SK-N-SH (cell line): ENCODE measurements around the gene TNXB. TPM values are rescaled to one million over a fixed set of nuclear protein-coding genes. Genes with fewer than 3 reads are reported as not detected.
"Not testable (repeated sequence)": the region's sequence is repeated elsewhere in the genome, so short reads cannot be mapped to it uniquely, and the experiment has no call there.

Experiments used
- CTCF ChIA-PET: fragments of 300-600, 350-600 bp; formaldehyde crosslinking; extraction: SDS; loops from one replicate; lab custom pipeline; 2021; lab: Yijun Ruan, JAX
- POLR2A ChIA-PET: fragments of 350-600 bp; sonication (Branson Sonifier 250); formaldehyde crosslinking; extraction: SDS; loops from one replicate; lab custom pipeline; 2020; ENCODE audit warnings: antibody characterized with exemption, inconsistent platforms; lab: Yijun Ruan, JAX
- DNase-seq: peaks from one replicate; pipeline ENCODE4 v3.0.0; 2012
- H2AFZ ChIP-seq: fragments of 200-600 bp; sonication (generic); 2 replicates; pipeline ENCODE4 v1.8.1; 2016; ENCODE audit warnings: antibody characterized with exemption, mild to moderate bottlenecking, low read depth
- H3F3A ChIP-seq: fragments of 200-600 bp; sonication (generic); replicated peaks from 2 replicates; pipeline ENCODE3; 2016; ENCODE audit warnings: antibody characterized with exemption, mild to moderate bottlenecking; ENCODE audit not compliant: insufficient read depth
- H3K27ac ChIP-seq, 2 experiments: fragments of 200-500 bp in 1 of 2; fragments of 200-600 bp in 1 of 2; sonication (Bioruptor generic) in 1 of 2; sonication (generic), shearing (Covaris generic) in 1 of 2; 2 replicates each; pipeline versions ENCODE4 v1.5.1 to v1.6.1; 2014 to 2016; ENCODE audit warnings: low read depth in 2 of 2, inconsistent platforms in 1 of 2, low read length in 1 of 2, mild to moderate bottlenecking in 1 of 2, mixed read lengths in 1 of 2
- H3K27me3 ChIP-seq: fragments of 200-600 bp; sonication (generic), shearing (Covaris generic); 2 replicates; pipeline ENCODE4 v1.6.1; 2016; ENCODE audit warnings: mixed run types; ENCODE audit not compliant: insufficient read depth
- H3K36me3 ChIP-seq, 2 experiments: fragments of 200-500 bp in 1 of 2; fragments of 200-600 bp in 1 of 2; sonication (Bioruptor generic) in 1 of 2; sonication (generic) in 1 of 2; replicated peaks in 1 of 2; 2 replicates each; pipeline versions ENCODE3 to v1.5.1; 2014 to 2016; ENCODE audit warnings: low read length in 1 of 2, mild to moderate bottlenecking in 1 of 2; ENCODE audit not compliant: insufficient read depth in 2 of 2, control insufficient read depth in 1 of 2
- H3K4me1 ChIP-seq, 2 experiments: fragments of 200-500 bp in 1 of 2; fragments of 200-600 bp in 1 of 2; sonication (Bioruptor generic) in 1 of 2; sonication (generic), shearing (Covaris generic) in 1 of 2; 2 replicates each; pipeline versions ENCODE4 v1.5.1 to v1.6.1; 2014 to 2016; ENCODE audit warnings: low read depth in 1 of 2, low read length in 1 of 2, mixed run types in 1 of 2; ENCODE audit not compliant: insufficient read depth in 2 of 2, control insufficient read depth in 1 of 2
- H3K4me2 ChIP-seq: fragments of 200-600 bp; sonication (generic), shearing (Covaris generic); 2 replicates; pipeline ENCODE4 v1.6.1; 2017; ENCODE audit warnings: mixed run types
- H3K4me3 ChIP-seq, 2 experiments: fragments of 200-500 bp in 1 of 2; fragments of 200-600 bp in 1 of 2; sonication (Bioruptor generic) in 1 of 2; sonication (generic), shearing (Covaris generic) in 1 of 2; 2 replicates each; pipeline versions ENCODE4 v1.5.1 to v1.8.1; 2014 to 2016; ENCODE audit warnings: low read depth in 2 of 2, inconsistent platforms in 1 of 2, low read length in 1 of 2, mild to moderate bottlenecking in 1 of 2, mixed read lengths in 1 of 2, moderate library complexity in 1 of 2
- H3K79me2 ChIP-seq: fragments of 200-600 bp; sonication (generic); 2 replicates; pipeline ENCODE4 v1.8.1; 2017; ENCODE audit warnings: mild to moderate bottlenecking; ENCODE audit not compliant: insufficient read depth
- H3K9ac ChIP-seq: fragments of 200-600 bp; sonication (generic); 2 replicates; pipeline ENCODE4 v1.6.1; 2017; ENCODE audit warnings: mixed run types
- H3K9me2 ChIP-seq: fragments of 200-600 bp; sonication (generic); 2 replicates; pipeline ENCODE4 v1.6.1; 2017; ENCODE audit warnings: mixed run types
- H3K9me3 ChIP-seq: fragments of 200-600 bp; sonication (generic); 2 replicates; pipeline ENCODE4 v1.6.1; 2017; ENCODE audit warnings: mixed run types, mild to moderate bottlenecking, moderate library complexity
- H4K20me1 ChIP-seq: fragments of 200-600 bp; sonication (generic); 2 replicates; pipeline ENCODE4 v1.6.1; 2017; ENCODE audit warnings: mild to moderate bottlenecking, mixed run types; ENCODE audit not compliant: insufficient read depth
- WGBS: methylation state at CpG from one replicate; pipeline ENCODE4 v1.1.6; 2017; ENCODE audit warnings: low lambda C conversion rate; 5-methylcytosine and 5-hydroxymethylcytosine counted together
- polyA plus RNA-seq, 3 experiments: library from polyadenylated mRNA; depleted of rRNA; stranded (reverse); fragments of >200 nt; gene quantifications; 2 replicates each; pipeline ENCODE4 v1.2.3, GENCODE V29; 2012

TNXB gene
- polyA plus RNA-seq, 1 of the 3 experiments (the other 2 are of a cell fraction) = 0.48 TPM

DNA sequence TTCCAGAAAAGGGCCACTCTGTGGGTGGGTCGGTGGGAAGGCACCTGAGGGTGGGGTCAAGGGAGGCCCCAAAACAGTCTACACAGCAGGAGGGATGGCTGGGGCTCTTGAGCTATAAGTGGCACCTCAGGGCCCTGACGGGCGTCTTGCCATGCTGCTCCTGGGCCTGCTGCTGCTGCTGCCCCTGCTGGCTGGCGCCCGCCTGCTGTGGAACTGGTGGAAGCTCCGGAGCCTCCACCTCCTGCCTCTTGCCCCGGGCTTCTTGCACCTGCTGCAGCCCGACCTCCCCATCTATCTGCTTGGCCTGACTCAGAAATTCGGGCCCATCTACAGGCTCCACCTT is 103.6 kb downstream of the TNXB start:
- 17% methylated on average over 1 of the region's 9 CpGs for WGBS
- H3K79me2 ChIP-seq, H3K9ac ChIP-seq, H2AFZ ChIP-seq, CTCF ChIA-PET, H3K27ac ChIP-seq, H3F3A ChIP-seq, H3K9me2 ChIP-seq, H4K20me1 ChIP-seq, H3K4me3 ChIP-seq, POLR2A ChIA-PET, H3K9me3 ChIP-seq, H3K4me1 ChIP-seq, DNase-seq, H3K4me2 ChIP-seq, H3K36me3 ChIP-seq, H3K27me3 ChIP-seq: not testable (repeated sequence)

DNA sequence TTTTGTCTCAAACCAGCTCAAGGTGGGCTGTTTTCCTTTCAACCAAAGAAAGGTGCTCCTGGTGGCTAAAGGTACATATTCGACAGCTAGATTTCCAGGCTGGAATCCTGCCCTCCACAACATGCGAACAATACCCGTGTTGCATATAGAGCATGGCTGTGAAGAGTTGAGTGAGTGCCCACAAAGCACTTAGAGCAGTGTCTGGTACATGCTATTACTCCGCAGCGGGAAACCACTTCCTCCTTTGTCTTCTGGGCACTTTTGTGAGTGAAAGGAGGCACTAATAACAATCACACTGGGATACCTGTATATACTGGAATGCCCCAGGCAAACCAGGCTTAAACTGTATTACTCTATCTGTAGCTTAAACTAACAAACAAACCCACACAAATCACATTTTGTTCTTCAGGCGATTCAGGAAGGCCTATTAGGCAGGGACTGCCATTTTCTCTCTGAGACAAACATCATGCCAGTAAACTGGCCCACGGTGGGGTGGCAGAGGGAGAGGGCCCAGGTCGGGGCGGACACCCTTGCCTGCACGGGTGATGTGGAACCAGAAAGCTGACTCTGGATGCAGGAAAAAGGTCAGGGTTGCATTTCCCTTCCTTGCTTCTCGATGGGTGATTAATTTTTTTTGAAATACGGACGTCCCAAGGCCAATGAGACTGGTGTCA is 104.1 kb downstream of the TNXB start:
- H3K79me2 ChIP-seq, H2AFZ ChIP-seq, CTCF ChIA-PET, H3K27ac ChIP-seq, H3K4me3 ChIP-seq, H3K9me3 ChIP-seq, H3K4me2 ChIP-seq, H3K27me3 ChIP-seq, DNase-seq, H3K4me1 ChIP-seq, H4K20me1 ChIP-seq, H3K9me2 ChIP-seq, H3F3A ChIP-seq, POLR2A ChIA-PET, H3K9ac ChIP-seq, H3K36me3 ChIP-seq: not testable (repeated sequence)
- WGBS = 50% methylated on average over 9 of the region's 13 CpGs

DNA sequence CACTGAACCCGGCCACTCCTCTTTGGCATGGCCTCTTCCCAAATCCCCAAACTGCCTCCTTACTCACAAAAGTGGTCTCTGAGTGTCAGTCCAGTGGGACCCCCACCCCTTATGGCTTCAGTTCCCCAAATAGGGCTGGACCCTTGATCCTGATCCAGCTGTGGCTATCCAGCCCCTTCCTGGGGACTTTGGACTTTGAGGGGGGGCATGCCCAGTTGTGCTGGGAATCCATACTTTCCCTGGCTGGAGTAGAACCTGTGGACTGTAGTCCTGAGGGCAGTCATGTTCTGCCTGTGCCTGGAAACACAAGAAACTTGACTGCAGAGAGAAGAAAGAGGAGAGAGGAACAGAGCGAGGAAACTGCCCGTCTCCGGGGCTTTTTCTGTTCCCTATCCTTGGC is 104.7 kb downstream of the TNXB start:
- H3K9me3 ChIP-seq, H3K9me2 ChIP-seq, H3K4me2 ChIP-seq, H4K20me1 ChIP-seq, CTCF ChIA-PET, H3K79me2 ChIP-seq, H3K9ac ChIP-seq, H3K36me3 ChIP-seq, H3K4me1 ChIP-seq, H3K4me3 ChIP-seq, H3K27me3 ChIP-seq, DNase-seq, H2AFZ ChIP-seq, H3K27ac ChIP-seq, POLR2A ChIA-PET, H3F3A ChIP-seq: not testable (repeated sequence)
- 85% methylated on average over 3 of the region's 4 CpGs for WGBS

DNA sequence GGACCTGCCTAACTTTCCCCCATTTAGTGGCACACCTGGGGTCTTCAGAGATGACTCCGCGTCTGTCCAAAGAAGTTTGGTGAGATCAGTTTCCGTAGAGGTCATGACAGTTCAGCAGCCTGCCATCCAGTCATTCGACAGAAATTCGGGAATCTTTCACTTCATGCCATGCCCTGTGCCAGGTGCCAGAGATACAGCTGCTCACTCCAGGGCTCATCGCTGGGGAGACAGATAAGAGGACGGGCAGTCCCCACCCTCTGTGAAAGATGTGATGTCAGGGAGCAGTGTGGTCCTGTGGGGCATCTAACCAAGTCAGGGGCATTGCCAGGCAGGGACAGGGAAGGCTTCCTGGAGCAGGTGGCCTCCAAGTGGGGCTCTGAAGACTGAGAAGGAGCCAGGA is 105.8 kb downstream of the TNXB start:
- H3K9me3 ChIP-seq, CTCF ChIA-PET, DNase-seq, H3K9me2 ChIP-seq, H3K36me3 ChIP-seq, H3F3A ChIP-seq, POLR2A ChIA-PET, H3K4me1 ChIP-seq, H3K27me3 ChIP-seq, H3K4me2 ChIP-seq, H4K20me1 ChIP-seq, H2AFZ ChIP-seq, H3K4me3 ChIP-seq, H3K9ac ChIP-seq, H3K79me2 ChIP-seq, H3K27ac ChIP-seq: not testable (repeated sequence)
- no CpG with 5 or more reads among the region's 7 CpGs for WGBS

DNA sequence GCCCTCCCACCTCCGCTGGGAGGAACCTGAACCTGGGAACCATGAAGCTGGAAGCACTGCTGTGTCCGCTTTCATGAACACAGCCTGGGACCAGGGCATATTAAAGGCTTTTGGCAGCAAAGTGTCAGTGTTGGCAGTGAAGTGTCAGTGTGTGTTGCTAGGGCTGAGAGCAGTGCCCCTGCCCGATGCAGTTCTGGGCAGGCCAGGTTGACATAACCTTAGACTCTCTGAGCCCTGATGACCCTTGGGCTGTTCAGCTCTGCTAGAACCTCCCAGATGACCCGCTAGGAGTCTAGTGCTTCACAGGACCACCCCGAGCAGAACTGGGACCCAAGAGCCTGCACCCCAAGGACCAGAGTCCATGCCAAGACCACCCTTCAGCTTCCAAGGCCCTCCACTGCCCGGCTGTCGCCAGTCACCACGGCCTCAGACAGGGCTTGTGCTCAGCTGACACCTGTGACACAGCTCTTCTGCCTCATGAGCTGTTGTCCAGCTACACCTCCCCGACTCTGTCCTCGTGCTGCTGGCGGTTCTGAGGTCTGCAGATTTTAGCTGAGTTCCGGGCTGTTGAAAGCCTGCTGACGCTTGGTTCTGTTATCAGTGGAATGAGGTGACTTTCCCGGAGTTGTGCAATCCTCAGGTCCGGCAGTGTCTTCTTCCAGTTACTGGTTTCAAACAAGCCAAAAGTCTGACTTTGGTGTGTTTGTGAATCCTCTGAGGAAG is 106.4 kb downstream of the TNXB start:
- CTCF ChIA-PET, H3K36me3 ChIP-seq, H3K27ac ChIP-seq, H3K9me2 ChIP-seq, H3K4me3 ChIP-seq, H2AFZ ChIP-seq, H3F3A ChIP-seq, H3K27me3 ChIP-seq, H3K4me1 ChIP-seq, DNase-seq, POLR2A ChIA-PET, H4K20me1 ChIP-seq, H3K79me2 ChIP-seq, H3K9me3 ChIP-seq, H3K4me2 ChIP-seq, H3K9ac ChIP-seq: not testable (repeated sequence)
- no CpG with 5 or more reads among the region's 15 CpGs for WGBS

DNA sequence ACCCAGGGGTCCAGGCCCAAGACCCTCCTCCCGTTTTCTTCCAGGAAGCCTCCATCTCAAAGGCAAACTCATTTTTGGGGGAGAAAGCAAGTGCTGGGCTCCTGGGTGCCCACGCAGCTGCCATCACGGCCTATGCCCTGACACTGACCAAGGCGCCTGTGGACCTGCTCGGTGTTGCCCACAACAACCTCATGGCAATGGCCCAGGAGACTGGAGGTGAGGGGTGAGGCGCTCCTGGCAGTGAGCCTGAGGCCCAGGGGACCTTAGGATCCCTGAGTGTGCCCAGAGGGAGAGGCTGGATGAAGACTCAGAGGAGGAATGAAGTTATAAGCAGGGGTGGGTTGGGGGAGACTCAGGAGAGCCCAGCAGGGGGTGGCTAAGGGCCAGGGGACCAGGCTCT is 112.8 kb downstream of the TNXB start:
- H3K9me2 ChIP-seq, H3K27ac ChIP-seq, H3K9ac ChIP-seq, H2AFZ ChIP-seq, H3K27me3 ChIP-seq, POLR2A ChIA-PET, H3K4me1 ChIP-seq, H3K4me3 ChIP-seq, CTCF ChIA-PET, DNase-seq, H3K9me3 ChIP-seq, H3K79me2 ChIP-seq, H4K20me1 ChIP-seq, H3K36me3 ChIP-seq, H3K4me2 ChIP-seq, H3F3A ChIP-seq: not testable (repeated sequence)
- WGBS = 76% methylated on average over 5 of the region's 6 CpGs
